CMK (cell line): Measurements from ENCODE around the gene KREMEN1.

Experiments used
- DNase-seq: peaks from one replicate; pipeline ENCODE4 v3.0.0-alpha.2; 2010; ENCODE audit warnings: low read depth

Gene KREMEN1

GRCh38 chr22:29128891-29129807, 56.3 kb downstream of the KREMEN1 start:
- DNase-seq, result no peak

- DNase-seq, result no peak
Observed at GRCh38 chr22:29129808-29130140, 56.9 kb downstream of the KREMEN1 start.

GRCh38 chr22:29130476-29130875, 57.6 kb downstream of the KREMEN1 start:
- no peak for DNase-seq

- no peak for DNase-seq
Observed at GRCh38 chr22:29133603-29134133, 60.8 kb downstream of the KREMEN1 start.

GRCh38 chr22:29134448-29134847, 61.6 kb downstream of the KREMEN1 start:
- no peak for DNase-seq

GRCh38 chr22:29136782-29137700, 64.2 kb downstream of the KREMEN1 start:
- DNase-seq, result no peak

GRCh38 chr22:29138556-29139305, 65.9 kb downstream of the KREMEN1 start:
- DNase-seq, result no peak

- no peak for DNase-seq
Observed at GRCh38 chr22:29139965-29140782, 67.3 kb downstream of the KREMEN1 start.

GRCh38 chr22:29141078-29141688, 68.3 kb downstream of the KREMEN1 start:
- peak; percentile 73 for DNase-seq

GRCh38 chr22:29142116-29142515, 69.3 kb downstream of the KREMEN1 start:
- DNase-seq, result no peak

- DNase-seq, result no peak
Observed at GRCh38 chr22:29143941-29144785, 71.3 kb downstream of the KREMEN1 start.

- DNase-seq, result no peak
Observed at GRCh38 chr22:29144786-29145160, 71.9 kb downstream of the KREMEN1 start.

- DNase-seq, result no peak
Observed at GRCh38 chr22:29145321-29146072, 72.7 kb downstream of the KREMEN1 start.

- DNase-seq, result no peak
Observed at GRCh38 chr22:29146091-29146560, 73.3 kb downstream of the KREMEN1 start.

GRCh38 chr22:29146771-29147170, 73.9 kb downstream of the KREMEN1 start:
- DNase-seq, result no peak

- no peak for DNase-seq
Observed at GRCh38 chr22:29147331-29147899, 74.6 kb downstream of the KREMEN1 start.

GRCh38 chr22:29148036-29148435, 75.2 kb downstream of the KREMEN1 start:
- no peak for DNase-seq

- no peak for DNase-seq
Observed at GRCh38 chr22:29148826-29149225, 76.0 kb downstream of the KREMEN1 start.
